CD4-positive, alpha-beta T cell treated with Interleukin-10 for 1 hour (primary cell): ENCODE data around the gene ARFGEF2.
A peak's percentile ranks its signal among the peaks of the same experiment; 100 is the strongest.
"Not testable (repeated sequence)": the region's sequence is repeated elsewhere in the genome, so short reads cannot be mapped to it uniquely, and the experiment has no call there.

Experiments used
- DNase-seq: peaks from one replicate; pipeline ENCODE4 v3.0.0-alpha.2; 2020

Gene ARFGEF2

DNA sequence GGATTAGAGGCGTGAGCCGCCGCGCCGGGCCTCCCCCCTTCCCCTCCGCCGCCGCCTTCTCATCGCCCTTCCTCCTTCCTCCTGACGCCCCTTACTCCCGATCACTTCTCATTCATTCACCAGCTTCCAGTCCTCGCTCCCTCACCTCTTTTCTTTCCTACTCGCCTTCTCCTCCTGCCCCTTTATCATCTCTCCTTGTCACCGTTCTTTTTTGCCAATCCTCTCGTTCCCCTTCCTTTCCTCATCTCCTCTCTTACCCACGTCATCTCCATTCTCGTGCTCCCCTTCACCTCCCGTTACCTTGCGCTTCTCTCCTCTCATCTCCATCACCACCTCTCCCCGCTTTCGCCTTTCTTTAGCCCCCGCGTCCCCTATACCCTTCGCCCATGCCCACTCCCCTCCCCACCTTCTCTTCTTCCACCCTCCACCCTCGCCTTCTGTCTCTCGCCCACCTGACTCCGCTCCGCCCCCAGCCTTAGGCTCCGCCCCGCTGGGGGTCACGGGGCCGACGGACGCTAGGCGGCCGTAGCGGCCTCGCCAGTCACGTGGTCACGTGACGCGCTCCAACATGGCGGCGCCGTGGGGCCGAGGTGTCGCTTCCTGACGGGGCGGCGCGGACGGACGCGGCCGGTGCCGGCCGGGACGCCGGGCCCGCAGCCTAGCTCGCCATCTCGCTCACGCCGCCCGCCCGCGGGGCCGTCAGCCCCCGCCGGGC lies at the start of gene ARFGEF2:
Gene ARFGEF2, plus strand, starts transcription at position 544 of the 715 bp plus-strand sequence. CDS start 179 bp downstream, outside the sequence.
- DNase-seq, result peak; percentile 93

DNA sequence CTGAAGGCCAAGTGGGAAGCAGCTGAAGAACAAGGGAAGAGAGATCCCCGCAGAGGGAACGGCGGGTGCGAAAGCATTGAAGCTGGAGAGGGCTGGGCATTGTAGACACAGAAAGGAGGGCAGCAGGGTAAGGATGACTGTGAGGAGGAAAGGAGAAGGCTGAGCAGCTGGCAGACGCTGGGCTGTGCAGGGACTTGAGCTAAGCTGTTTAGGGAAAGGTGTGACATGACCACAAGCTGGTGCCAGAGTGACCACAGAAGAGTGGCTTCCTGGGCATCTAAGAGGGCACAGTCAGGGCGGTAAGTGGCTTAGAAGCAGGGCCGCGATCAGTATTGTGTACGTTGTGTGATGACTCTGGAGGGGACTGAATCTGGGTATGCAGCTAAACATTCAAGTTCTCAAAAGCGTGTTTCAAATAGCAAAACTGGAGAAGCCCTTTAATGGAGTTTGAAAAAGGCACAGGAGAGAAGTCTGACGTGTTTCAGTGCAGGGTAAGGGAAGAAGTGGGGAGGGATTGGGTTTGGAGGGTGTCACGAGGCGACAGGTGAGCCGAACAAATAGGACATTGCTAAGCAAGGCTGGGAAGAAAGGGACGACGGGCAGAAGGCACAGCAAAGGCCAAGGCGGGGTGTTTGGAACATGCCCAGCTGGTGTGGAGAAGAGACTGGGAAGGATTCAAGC lies 46.1 kb upstream of the ARFGEF2 start:
- DNase-seq, result no peak

DNA sequence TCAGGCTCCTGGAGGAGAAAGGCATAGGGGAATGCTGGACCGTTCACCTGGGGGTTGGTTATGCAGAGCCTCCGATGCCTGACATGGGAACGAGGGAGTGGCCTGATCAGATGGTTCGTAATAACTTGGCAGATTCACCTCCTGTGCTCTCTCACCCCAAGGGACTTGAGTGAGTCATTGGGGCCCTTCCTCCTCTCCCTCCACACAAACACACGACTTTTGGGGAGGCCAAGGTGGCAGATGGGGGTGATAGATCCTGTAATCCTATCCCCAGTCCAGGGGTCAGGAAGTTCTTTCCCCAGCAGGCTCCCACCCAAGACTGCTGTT lies 45.6 kb upstream of the ARFGEF2 start:
- DNase-seq, result no peak

DNA sequence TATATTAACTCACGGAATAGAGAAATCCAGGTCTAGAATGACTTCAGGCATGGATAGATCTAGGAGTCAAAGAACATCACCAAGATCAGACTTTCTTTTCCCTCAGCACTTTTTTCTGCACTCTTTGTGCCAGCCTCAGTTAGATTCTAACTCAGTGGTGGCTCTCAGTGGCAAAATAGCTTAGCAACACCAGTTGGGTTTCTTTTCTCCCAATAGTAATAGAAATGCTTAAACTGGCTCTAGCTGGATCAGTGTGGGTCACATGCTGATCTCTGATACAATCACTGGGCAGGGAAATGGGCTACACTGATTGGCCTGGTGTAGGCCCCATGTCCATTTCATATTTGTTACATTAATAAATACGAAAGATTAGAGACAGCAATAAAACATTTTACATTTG lies 44.2 kb upstream of the ARFGEF2 start:
- DNase-seq, result no peak

DNA sequence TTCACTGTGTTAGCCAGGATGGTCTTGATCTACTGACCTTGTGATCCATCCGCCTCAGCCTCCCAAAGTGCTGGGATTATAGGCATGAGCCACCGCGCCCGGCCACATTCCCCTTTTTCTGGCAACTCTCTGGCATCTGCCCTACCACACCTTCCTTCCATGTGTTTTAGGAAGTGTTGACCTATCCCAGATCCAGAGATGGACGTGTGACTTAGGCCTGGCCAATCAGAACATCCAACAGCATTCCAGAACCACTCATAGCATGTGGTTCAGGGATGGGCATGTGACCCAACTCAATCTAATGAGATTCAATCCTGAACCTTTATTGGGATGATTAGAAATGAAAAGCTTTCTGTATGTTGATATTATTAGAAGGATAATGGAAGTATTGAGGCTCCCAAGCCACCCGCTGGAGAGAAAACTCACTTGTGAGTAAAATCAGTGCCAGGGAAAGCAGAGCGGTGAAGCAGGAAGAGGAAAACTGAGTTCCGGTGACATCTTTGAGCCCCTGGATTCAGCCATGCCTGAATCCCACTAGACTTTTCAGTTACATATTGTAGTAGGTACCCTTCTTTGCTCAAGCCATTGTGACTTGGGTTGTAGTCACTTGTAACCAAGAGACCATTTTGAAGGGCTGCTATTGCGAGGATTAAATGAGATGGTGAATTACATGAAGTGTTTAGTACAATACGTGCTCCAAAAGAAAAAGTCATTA lies 42.8 kb upstream of the ARFGEF2 start:
- DNase-seq, result no peak

DNA sequence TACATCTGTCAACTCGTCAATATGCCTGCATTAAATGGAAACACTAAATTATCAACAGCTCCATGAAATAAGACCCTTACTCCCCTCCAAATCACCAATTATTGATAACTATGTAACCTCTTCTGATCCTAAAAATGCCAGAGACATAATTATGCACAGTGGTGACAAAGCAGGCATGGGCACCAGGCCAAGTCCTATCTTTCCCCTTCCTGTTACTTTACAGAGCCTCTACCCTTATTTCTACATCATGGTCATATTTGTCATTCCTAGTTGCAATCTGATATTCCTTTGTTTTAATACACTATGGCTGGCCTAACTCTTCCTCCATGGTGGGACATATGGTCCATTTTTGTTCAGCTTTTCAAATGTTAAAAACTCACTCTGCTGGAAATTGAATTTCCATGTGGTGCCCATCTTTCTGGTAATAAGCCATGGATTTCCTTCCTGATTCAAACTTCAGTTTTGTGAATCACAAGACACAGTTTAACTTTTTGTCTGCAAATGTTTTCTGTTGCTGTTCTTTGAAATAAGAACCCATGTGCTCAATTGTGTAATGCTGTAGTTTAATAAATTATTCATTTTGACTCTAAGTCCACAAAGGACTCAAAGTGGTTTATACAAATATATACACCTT lies 41.8 kb upstream of the ARFGEF2 start:
- DNase-seq, result no peak

DNA sequence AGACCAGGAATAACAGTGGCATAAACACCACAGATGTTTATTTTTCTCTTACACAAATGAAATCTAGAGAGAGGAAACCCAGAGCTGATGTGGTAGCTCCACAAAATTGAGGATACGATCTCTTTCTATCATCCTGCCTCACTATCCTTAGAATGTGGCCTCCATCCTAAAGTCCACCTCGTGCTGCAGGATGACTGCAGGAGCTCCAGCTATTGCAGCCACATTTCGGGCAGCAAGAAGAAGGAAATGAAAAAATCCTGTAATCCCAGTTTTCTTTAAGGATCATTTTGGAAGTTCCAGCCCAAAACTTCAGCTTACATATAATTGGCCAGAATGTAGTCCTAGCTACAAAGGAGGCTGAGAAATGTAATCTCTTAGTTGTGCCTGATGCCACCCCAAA lies 41.2 kb upstream of the ARFGEF2 start:
- no peak for DNase-seq

DNA sequence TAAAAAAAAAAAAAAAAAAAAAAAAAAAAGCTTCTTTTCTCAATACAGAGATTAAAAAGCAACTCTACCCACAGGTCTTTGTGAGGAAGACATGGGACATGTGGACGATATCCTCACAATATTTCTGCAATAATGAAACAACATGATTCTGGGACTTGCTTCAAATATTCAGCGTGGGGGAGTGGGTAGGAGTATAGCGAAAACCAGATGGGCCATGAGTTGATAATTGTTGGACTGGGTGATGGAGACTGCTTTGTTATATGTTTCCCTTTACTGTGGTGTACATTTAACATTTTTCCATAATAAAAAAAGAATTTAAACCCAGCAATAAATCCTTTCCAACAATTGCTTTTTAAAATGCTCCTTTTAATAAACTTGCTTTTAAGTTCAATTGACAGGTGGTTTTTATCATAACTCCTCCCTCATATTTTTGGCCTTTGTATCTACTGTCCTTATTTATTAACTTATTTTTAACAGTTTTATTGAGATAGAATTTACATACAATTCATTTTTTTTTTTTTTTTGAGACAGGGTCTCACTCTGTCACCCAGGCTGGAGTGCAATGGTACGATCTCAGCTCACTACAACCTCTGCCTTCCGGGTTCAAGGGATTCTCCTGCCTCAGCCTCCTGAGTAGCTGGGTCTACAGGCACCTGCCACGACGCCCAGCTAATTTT lies 40.4 kb upstream of the ARFGEF2 start:
- DNase-seq, result no peak

DNA sequence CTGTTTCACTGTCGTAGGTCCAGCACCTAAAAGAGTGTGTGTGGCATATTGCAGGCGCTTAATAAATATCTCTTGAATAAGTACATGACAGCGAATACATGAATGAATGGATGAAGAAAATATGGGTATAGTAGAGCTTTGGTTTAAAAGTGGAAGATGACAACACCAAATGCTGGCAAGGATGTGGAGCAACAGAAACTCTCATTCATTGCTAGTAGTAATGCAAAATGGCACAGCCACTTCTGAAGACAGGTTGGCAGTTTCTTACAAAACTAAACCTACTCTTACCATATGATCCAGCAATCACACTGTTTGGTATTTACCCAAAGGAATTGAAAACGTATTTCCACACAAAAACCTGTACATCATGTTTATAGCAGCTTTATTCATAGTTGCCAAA lies 36.3 kb upstream of the ARFGEF2 start:
- no peak for DNase-seq

DNA sequence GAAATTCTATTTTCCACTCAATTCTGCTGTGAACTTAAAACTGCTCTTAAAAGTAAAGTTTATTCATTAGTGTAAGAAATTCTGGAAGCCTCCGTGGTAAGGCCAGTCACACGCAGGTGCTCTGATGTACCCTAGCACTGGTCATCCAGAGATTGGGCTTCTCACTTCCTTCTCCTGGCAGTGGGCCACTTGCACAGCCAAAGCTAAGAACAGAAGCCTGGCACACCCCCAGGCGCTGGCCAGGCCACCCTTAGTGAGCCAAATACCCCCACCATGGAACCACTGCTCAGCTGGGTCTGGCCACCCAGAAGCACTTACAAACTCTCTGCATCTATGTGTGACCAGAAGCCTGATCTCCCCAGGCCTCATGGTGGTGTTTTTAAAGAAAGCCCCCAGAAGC lies 35.3 kb upstream of the ARFGEF2 start:
- DNase-seq, result no peak

DNA sequence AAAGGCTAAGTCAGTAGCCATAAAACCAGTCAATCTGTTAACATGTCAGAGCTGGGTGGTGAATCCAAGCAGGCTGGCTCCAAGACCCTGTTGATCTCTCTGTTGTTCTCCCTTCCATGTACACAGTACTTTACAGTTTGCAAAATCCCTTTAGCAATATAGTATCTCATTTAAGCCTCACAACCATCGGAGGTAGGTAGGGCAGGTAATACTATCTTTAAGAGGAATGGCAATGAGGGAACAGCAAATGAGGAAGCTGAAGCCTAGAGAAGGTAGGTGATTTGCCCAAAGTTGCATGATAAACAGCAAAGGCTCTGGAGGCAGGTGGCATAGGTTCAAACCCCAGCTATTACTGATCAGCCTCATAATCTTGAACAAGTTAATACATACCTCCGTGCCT lies 34.7 kb upstream of the ARFGEF2 start:
- no peak for DNase-seq

DNA sequence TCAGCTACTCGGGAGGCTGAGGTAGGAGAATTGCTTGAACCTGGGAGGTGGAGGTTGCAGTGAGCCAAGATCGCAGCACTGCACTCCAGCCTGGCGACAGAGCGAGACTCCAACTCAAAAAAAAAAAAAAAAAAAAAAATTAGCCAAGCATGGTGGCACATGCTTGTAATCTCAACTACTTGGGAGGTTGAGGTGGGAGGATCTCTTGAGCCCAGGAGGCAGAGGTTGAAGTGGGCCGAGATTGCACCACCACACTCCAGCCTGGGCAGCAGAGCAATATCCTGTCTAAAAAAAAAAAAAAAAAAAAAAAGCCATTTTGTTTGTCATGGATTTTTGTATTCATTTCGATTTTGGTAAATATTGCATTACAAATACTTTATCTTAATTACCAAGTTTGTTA lies 33.0 kb upstream of the ARFGEF2 start:
- DNase-seq, result not testable (repeated sequence)

DNA sequence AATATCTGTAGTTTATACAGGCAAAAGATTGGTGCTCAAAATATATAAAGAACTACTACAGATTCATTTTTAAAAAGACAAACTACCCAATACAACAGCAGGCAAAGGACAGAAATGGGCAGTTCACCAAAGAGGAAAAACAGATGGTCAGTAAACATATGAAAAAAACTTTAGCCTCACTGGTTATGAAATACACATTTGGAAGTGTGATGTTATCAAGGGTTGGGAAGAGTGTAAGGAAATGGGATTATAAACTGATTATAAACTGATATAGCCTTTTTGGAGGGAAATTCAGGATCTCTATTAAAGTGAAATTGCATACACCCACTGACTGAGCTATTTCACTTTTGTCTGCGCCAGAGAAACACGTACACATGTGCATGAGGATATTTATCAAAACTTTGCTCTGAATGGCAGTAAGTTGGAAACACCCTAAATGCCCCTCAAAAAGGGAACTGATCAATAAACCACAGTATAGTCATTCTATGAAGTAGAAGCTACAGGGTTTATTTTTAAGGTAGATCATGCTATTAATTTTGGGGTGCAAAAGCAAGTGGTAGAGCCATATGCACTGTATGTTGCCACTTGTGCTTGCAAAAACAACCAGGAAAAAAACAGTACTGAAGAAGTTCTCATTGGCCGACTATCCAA lies 32.2 kb upstream of the ARFGEF2 start:
- no peak for DNase-seq

DNA sequence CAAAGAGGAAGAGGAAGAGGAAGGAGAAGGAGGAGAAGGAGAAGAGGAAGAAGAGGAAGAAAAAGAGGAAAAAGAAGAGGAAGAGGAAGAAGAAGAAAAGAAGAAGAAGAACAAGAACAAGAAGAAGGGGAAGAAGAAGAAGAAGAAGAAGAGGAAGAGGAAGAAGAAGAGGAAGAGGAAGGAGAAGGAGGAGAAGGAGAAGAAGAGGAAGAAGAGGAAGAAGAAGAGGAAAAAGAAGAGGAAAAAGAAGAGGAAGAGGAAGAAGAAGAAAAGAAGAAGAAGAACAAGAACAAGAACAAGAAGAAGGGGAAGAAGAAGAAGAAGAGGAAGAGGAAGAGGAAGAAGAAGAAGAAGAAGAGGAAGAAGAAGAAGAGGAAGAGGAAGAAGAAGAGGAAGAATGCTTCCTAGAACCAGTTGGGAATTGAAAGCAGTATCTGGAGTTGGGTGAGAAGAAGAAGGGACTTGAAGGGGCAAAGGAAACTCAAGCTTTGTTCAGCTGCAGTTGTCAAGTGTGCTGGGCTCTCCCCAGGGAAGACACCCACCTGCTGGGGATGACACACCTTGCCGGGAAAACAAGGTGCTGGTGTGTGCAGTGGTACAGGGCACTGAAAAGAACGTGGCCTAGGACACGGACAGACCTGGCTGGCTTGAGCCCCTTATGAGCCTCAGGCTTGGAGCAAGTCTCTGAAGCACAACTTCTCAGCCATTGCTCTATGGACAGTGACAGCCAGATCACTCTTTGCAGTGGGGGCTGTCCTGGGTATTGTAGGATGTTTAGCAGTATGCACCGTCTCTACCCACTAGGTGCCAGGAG lies 30.1 kb upstream of the ARFGEF2 start:
- DNase-seq, result no peak

DNA sequence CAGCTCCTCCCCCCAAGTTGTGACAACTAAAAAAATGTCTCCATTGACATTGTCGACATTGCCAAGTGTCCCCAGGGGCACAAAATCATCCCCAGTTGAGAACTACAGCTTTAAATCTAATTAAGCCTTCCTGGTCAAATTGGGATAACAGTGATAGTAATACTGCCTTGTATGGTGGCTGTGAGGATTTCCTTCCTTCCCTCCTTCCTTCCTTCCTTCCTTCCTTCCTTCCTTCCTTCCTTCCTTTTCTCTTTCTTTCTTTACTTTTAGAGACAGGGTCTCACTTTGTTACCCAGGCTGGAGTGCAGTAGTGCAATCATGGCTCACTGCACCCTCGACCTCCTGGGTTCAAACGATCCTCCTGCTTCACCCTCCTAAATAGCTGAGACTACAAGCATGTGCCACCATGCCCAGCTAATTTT lies 29.5 kb upstream of the ARFGEF2 start:
- DNase-seq, result no peak

DNA sequence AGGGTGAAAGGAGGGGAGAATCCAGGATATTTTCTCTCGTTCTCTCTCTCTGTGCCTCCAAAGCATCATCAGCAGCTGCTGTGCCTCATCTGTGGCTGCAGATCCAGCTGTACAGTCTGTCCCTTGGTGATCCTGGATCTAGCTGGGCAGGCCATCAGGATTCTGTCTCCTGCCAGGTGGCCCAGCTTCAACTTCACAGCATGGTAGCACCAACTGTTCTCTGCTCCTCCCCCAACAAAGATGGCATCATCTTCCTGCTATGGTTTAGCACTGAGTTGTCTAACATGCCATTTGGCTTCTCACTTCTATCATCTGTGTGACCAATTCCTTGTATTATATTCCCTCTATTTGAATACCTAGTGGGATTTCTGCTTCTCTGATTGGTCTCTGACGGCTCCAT lies 28.6 kb upstream of the ARFGEF2 start:
- DNase-seq, result no peak

DNA sequence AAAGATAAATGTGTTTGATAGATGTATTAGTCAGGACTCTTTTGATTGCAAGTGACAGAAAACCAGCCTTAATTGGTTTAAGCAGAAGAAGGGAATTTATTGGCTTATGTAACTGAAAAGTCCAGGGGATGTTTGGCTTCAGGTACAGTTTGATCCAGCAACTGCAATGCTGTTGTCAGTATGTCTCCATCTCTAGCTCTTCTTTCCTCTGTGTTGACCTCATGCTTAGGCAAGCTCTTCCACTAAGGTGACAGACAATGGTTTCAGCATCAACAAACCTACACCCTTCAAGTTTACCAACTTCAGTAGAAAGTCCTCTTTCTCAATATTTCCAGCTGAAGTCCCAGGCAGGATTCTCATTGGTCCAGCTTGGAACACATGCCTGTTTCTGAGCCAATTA lies 28.1 kb upstream of the ARFGEF2 start:
- DNase-seq, result no peak

DNA sequence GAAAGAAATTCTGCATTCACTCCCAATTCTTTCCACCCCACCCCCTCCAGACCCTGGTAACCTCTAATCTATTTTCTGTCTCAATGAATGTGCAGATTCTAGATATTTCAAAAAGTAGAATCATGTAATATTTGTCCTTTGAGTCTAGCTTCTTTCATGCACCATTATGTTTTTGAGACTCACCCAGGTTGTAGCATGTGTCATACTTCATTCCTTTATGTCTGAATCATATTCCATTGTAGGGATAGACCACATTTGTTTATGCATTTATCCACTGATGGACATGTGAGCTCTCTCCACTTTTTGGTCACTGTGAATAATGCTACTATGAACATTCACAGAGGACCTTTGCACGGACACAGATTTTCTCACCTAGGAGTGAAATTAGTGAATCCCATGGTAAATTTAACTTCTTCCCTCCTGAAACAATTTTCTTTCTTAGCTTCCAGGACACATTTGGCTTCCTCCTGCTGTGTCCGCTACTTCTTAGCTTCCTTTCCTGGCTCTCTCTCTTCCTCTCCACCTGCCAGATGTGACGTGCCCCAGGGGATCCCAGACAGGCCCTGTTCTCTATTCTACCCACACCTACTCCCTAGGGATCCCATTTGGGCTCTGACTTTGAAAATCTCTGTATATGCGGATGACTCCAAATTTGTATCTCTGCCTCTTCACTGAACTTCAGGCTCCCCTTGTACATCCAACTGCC lies 24.1 kb upstream of the ARFGEF2 start:
- no peak for DNase-seq

DNA sequence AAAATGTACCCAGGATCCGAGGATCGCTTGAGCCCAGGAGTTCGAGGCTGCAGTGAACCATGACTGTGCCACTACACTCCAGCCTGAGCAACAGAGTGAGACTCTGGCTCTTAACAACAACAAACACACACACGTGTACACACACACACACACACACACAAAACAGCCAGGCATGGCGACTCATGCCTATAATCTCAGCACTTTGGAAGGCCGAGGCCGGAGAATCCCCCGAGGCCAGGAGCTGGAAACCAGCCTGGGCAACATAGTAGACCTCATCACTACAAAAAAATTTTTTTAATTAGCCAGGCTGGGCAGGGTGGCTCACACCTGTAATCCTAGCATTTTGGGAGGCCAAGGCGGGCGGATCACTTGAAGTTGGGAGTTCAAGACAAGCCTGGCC lies 23.3 kb upstream of the ARFGEF2 start:
- no peak for DNase-seq

DNA sequence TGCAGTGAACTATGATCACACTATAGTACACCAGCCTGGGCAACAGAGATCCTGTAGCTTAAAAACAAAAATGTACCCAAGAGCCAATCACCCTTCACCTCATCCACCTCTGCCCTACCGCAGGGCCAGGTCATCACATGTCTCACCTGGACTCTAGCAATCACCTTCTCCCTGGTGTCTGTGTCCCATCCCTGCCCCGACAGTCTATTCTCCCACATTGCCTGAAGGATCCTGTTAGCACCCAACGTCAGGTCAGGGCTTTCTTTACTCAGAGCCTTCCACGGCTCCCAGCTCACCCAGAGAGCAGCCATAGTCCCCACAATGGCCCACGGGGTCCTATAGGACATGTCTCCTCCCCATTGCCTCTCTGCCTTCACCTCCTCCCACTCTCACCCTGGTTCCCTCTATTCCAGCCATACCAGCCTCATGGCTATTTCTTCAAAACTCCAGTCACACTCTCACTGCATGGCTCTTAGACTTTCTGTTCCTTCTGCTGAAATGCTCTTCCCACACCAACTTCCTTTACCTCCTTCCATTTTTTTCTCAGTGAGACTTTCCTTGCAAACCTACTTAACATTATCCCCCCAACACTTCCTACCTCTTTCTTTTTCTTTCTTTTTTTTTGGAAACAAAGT lies 22.5 kb upstream of the ARFGEF2 start:
- no peak for DNase-seq

DNA sequence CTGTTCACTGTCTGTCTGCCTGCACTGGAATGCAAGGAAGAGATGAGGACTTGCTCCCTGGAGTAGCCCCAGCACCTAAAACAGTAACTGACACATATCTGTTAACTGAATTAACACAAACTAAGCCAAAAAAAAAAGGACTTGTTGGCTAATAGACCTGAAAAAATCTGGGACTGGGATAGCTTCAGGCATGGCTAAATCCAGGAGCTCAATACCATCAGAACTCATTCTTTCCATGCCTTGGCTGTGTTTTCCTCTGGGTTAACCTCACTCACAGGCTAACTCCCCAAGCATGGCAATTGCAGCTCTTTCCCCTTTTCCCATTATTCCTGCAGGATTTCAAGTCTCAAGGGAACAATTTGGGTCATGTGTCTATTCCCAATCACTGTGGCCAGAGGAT lies 21.6 kb upstream of the ARFGEF2 start:
- DNase-seq, result no peak
